Mesenchymal stem cell (in vitro differentiated cells and primary cell): ENCODE data around the gene SYNDIG1L.

ENCODE experiments used
- DNase-seq: peaks from one replicate; pipeline ENCODE4 v3.0.0-alpha.2; 2013
- H2AFZ ChIP-seq: one replicate; pipeline ENCODE4 v1.6.1; 2013; ENCODE audit warnings: low read depth, mild to moderate bottlenecking, control low read depth, inconsistent platforms, low read length, moderate library complexity
- H2AK5ac ChIP-seq: 2 replicates; pipeline ENCODE4 v1.6.1; 2013; ENCODE audit warnings: low read length, moderate library complexity, mild to moderate bottlenecking, inconsistent platforms; ENCODE audit not compliant: severe bottlenecking
- H2BK120ac ChIP-seq: one replicate; pipeline ENCODE4 v1.6.1; 2013; ENCODE audit warnings: low read depth, mild to moderate bottlenecking, inconsistent platforms, low read length, moderate library complexity
- H2BK12ac ChIP-seq, 2 experiments: one replicate each; pipeline ENCODE4 v1.6.1; 2013; ENCODE audit warnings: inconsistent platforms in 2 of 2, low read length in 2 of 2, mild to moderate bottlenecking in 2 of 2, moderate library complexity in 2 of 2, control low read depth in 1 of 2
- H2BK15ac ChIP-seq: one replicate; pipeline ENCODE4 v1.6.1; 2013; ENCODE audit warnings: mild to moderate bottlenecking, low read depth, inconsistent platforms; ENCODE audit not compliant: poor library complexity, severe bottlenecking
- H2BK5ac ChIP-seq: 2 replicates; pipeline ENCODE4 v1.6.1; 2013; ENCODE audit warnings: low read depth, mild to moderate bottlenecking, low read length, control low read depth, inconsistent platforms; ENCODE audit not compliant: poor library complexity, severe bottlenecking
- H3K14ac ChIP-seq, 2 experiments: one replicate each; pipeline ENCODE4 v1.6.1; 2013; ENCODE audit warnings: inconsistent platforms in 2 of 2, low read length in 2 of 2, control low read depth in 1 of 2, mild to moderate bottlenecking in 1 of 2, moderate library complexity in 1 of 2
- H3K18ac ChIP-seq, 2 experiments: one replicate each; pipeline ENCODE4 v1.6.1; 2013; ENCODE audit warnings: inconsistent platforms in 2 of 2, low read length in 2 of 2, control low read depth in 1 of 2, low read depth in 1 of 2, mild to moderate bottlenecking in 1 of 2
- H3K23ac ChIP-seq, 2 experiments: one replicate each; pipeline ENCODE4 v1.6.1; 2013; ENCODE audit warnings: inconsistent platforms in 2 of 2, low read length in 2 of 2, mild to moderate bottlenecking in 2 of 2, moderate library complexity in 2 of 2, control low read depth in 1 of 2
- H3K27ac ChIP-seq: 2 replicates; pipeline ENCODE4 v1.5.1; 2013; ENCODE audit warnings: mild to moderate bottlenecking, moderate library complexity, low read length, control low read depth, inconsistent platforms; ENCODE audit not compliant: poor library complexity, severe bottlenecking
- H3K27me3 ChIP-seq, 2 experiments: 2 replicates each; pipeline versions ENCODE4 v1.6.1 to v1.7.0; 2013; ENCODE audit warnings: low read length in 2 of 2, mild to moderate bottlenecking in 2 of 2, moderate library complexity in 2 of 2, control low read depth in 1 of 2, inconsistent platforms in 1 of 2; ENCODE audit not compliant: control insufficient read depth in 1 of 2, insufficient read depth in 1 of 2
- H3K36me3 ChIP-seq, 2 experiments: 2 replicates each; pipeline versions ENCODE4 v1.6.1 to v1.7.0; 2013; ENCODE audit warnings: low read length in 2 of 2, control low read depth in 1 of 2, inconsistent platforms in 1 of 2, low read depth in 1 of 2, mild to moderate bottlenecking in 1 of 2; ENCODE audit not compliant: insufficient read depth in 2 of 2, control insufficient read depth in 1 of 2
- H3K4ac ChIP-seq, 2 experiments: one replicate each; pipeline ENCODE4 v1.6.1; 2013; ENCODE audit warnings: inconsistent platforms in 2 of 2, low read length in 2 of 2, mild to moderate bottlenecking in 2 of 2, moderate library complexity in 2 of 2, control low read depth in 1 of 2, low read depth in 1 of 2
- H3K4me1 ChIP-seq: 2 replicates; pipeline ENCODE4 v1.6.1; 2013; ENCODE audit warnings: low read depth, low read length, control low read depth; ENCODE audit not compliant: control insufficient read depth, insufficient read depth
- H3K4me2 ChIP-seq: 2 replicates; pipeline ENCODE4 v1.6.1; 2013; ENCODE audit warnings: low read length, mild to moderate bottlenecking, inconsistent platforms; ENCODE audit not compliant: poor library complexity, severe bottlenecking
- H3K4me3 ChIP-seq, 2 experiments: 2 replicates each; pipeline versions ENCODE4 v1.5.1 to v1.7.0; 2013; ENCODE audit warnings: low read length in 2 of 2, mild to moderate bottlenecking in 2 of 2, control low read depth in 1 of 2, low read depth in 1 of 2; ENCODE audit not compliant: insufficient read depth in 1 of 2
- H3K79me1 ChIP-seq: replicated peaks from 2 replicates; pipeline ENCODE4 v1.6.1; 2013; ENCODE audit warnings: mild to moderate bottlenecking, control low read depth, low read length, inconsistent platforms; ENCODE audit not compliant: poor library complexity, severe bottlenecking
- H3K9ac ChIP-seq: 2 replicates; pipeline ENCODE4 v1.7.0; 2013; ENCODE audit warnings: mild to moderate bottlenecking, low read length, moderate library complexity
- H3K9me3 ChIP-seq: 2 replicates; pipeline ENCODE4 v1.7.0; 2013; ENCODE audit warnings: mild to moderate bottlenecking, low read length; ENCODE audit not compliant: control insufficient read depth
- H4K8ac ChIP-seq: one replicate; pipeline ENCODE4 v1.6.1; 2013; ENCODE audit warnings: inconsistent platforms, mild to moderate bottlenecking, low read length, moderate library complexity
- H4K91ac ChIP-seq: one replicate; pipeline ENCODE4 v1.6.1; 2013; ENCODE audit warnings: mild to moderate bottlenecking, low read length, inconsistent platforms
- WGBS: methylation state at CpG from one replicate; pipeline ENCODE4 v1.1.7; 2013; ENCODE audit warnings: mixed read lengths; 5-methylcytosine and 5-hydroxymethylcytosine counted together

Gene SYNDIG1L

GRCh38 chr14:74400031-74400685 is 25.9 kb downstream of the SYNDIG1L start:
- no peak overlapping the region for H3K4ac ChIP-seq
- H2AFZ ChIP-seq: no peak overlapping the region
- H3K14ac ChIP-seq: no peak overlapping the region
- H3K36me3 ChIP-seq: no peaks in the 10 kb centered on the region
- H2BK15ac ChIP-seq: no peak overlapping the region
- peak; percentile 19 for DNase-seq
- peaks cover 51 to 94% of the 10 kb centered on the region in 2 experiments for H3K27me3 ChIP-seq
- peaks cover 21% of the 10 kb centered on the region for H3K4me1 ChIP-seq
- no peak overlapping the region for H3K4me3 ChIP-seq
- H2AK5ac ChIP-seq: no peak overlapping the region
- H3K4me2 ChIP-seq: no peak overlapping the region
- no peak overlapping the region for H2BK120ac ChIP-seq
- H3K9me3 ChIP-seq: no peaks in the 10 kb centered on the region
- no peak overlapping the region for H3K9ac ChIP-seq
- H3K27ac ChIP-seq: no peak overlapping the region
- H3K23ac ChIP-seq: no peak overlapping the region
- H4K8ac ChIP-seq: no peak overlapping the region
- no peak overlapping the region for H3K18ac ChIP-seq
- H3K79me1 ChIP-seq: no peaks in the 10 kb centered on the region
- 48% methylated on average over 13 of the region's 13 CpGs for WGBS
- H2BK5ac ChIP-seq: no peak overlapping the region
- no peak overlapping the region for H2BK12ac ChIP-seq
- no peak overlapping the region for H4K91ac ChIP-seq

- Histone ChIP-seq H3K4me2 (no peak overlapping the region), H3K9me3 (no peaks in the 10 kb centered on the region), H3K4ac (no peak overlapping the region), H2BK120ac (no peak overlapping the region), H3K27me3 (peaks cover 56 to 81% of the 10 kb centered on the region in 2 experiments), H3K23ac (no peak overlapping the region), H3K18ac (no peak overlapping the region), H3K36me3 (no peaks in the 10 kb centered on the region), H2AFZ (no peak overlapping the region), H4K91ac (no peak overlapping the region), H3K9ac (no peak overlapping the region), H3K4me1 (no peaks in the 10 kb centered on the region), H2BK15ac (no peak overlapping the region), H3K14ac (no peak overlapping the region), H2BK12ac (no peak overlapping the region), H3K79me1 (no peaks in the 10 kb centered on the region), H2AK5ac (no peak overlapping the region), H2BK5ac (no peak overlapping the region), H3K4me3 (no peak overlapping the region), H4K8ac (no peak overlapping the region), H3K27ac (no peak overlapping the region)
- no peak for DNase-seq
- 44% methylated on average over 4 of the region's 4 CpGs for WGBS
Measured at GRCh38 chr14:74395094-74395493, 30.9 kb downstream of the SYNDIG1L start.

- Histone ChIP-seq H3K79me1 (no peaks in the 10 kb centered on the region), H3K27me3 (peaks cover 55 to 81% of the 10 kb centered on the region in 2 experiments), H3K23ac (no peak overlapping the region), H2BK12ac (no peak overlapping the region), H4K91ac (no peak overlapping the region), H3K9me3 (no peaks in the 10 kb centered on the region), H2BK15ac (no peak overlapping the region), H2AFZ (no peak overlapping the region), H3K4ac (no peak overlapping the region), H3K18ac (no peak overlapping the region), H3K9ac (no peak overlapping the region), H3K14ac (no peak overlapping the region), H2BK5ac (no peak overlapping the region), H4K8ac (no peak overlapping the region), H3K27ac (no peak overlapping the region), H3K36me3 (no peaks in the 10 kb centered on the region), H3K4me1 (no peaks in the 10 kb centered on the region), H2AK5ac (no peak overlapping the region), H2BK120ac (no peak overlapping the region), H3K4me3 (no peak overlapping the region), H3K4me2 (no peak overlapping the region)
- WGBS: 67% methylated on average over 2 of the region's 2 CpGs
- no peak for DNase-seq
Measured at GRCh38 chr14:74394549-74394948, 31.5 kb downstream of the SYNDIG1L start.

- H4K8ac ChIP-seq: no peak overlapping the region
- no peak overlapping the region for H3K27ac ChIP-seq
- H2BK15ac ChIP-seq: no peak overlapping the region
- no peak overlapping the region for H2AK5ac ChIP-seq
- no peak overlapping the region for H3K4me2 ChIP-seq
- H3K23ac ChIP-seq: no peak overlapping the region
- no peak overlapping the region for H3K9ac ChIP-seq
- H3K4me3 ChIP-seq: no peak overlapping the region
- H3K9me3 ChIP-seq: no peaks in the 10 kb centered on the region
- no peak overlapping the region for H2AFZ ChIP-seq
- peaks cover 57 to 76% of the 10 kb centered on the region in 2 experiments for H3K27me3 ChIP-seq
- H3K36me3 ChIP-seq: no peaks in the 10 kb centered on the region
- H2BK12ac ChIP-seq: no peak overlapping the region
- WGBS: 75% methylated on average over 16 of the region's 16 CpGs
- H3K18ac ChIP-seq: no peak overlapping the region
- H2BK5ac ChIP-seq: no peak overlapping the region
- H3K4me1 ChIP-seq: no peaks in the 10 kb centered on the region
- no peaks in the 10 kb centered on the region for H3K79me1 ChIP-seq
- H3K14ac ChIP-seq: no peak overlapping the region
- H4K91ac ChIP-seq: no peak overlapping the region
- no peak overlapping the region for H2BK120ac ChIP-seq
- H3K4ac ChIP-seq: no peak overlapping the region
- DNase-seq: no peak
Measured at GRCh38 chr14:74392616-74393570, 33.1 kb downstream of the SYNDIG1L start.
